IMR-90 (cell line): ENCODE measurements around the gene ZNF385B. TPM values are rescaled to one million over a fixed set of nuclear protein-coding genes. Genes with fewer than 3 reads are reported as not detected.

Source experiments
- ATAC-seq: fragments of 200-7000 bp; cut with Tn5 transposase; 2 replicates; pipeline ENCODE4 v1.9.1; 2020; ENCODE audit warnings: low read depth, mild to moderate bottlenecking, moderate library complexity
- BruUV-seq: library from RNA; stranded (reverse); fragments of 400-500 nt; replicated peaks from 2 replicates; lab custom pipeline; 2021; lab: Mats Ljungman, UMichigan
- CTCF ChIA-PET: fragments of 300-600 bp; formaldehyde crosslinking; extraction: SDS; loops from one replicate; lab custom pipeline; 2021; ENCODE audit warnings: antibody characterized with exemption; lab: Yijun Ruan, JAX
- POLR2A ChIA-PET: fragments of 300-600 bp; sonication (Branson Sonifier 250); formaldehyde crosslinking; loops from one replicate; lab custom pipeline; 2022; ENCODE audit warnings: antibody characterized with exemption; ENCODE audit not compliant: unreplicated experiment; lab: Charles Lee
- DNase-seq: peaks from one replicate; pipeline ENCODE4 v3.0.0; 2013
- H2AFZ ChIP-seq: replicated peaks from 2 replicates; pipeline ENCODE3; 2013; ENCODE audit warnings: low read length, mild to moderate bottlenecking; ENCODE audit not compliant: poor library complexity
- H2AK5ac ChIP-seq: 2 replicates; pipeline ENCODE4 v1.6.1; 2013; ENCODE audit warnings: low read depth, low read length, inconsistent platforms
- H2AK9ac ChIP-seq: replicated peaks from 2 replicates; pipeline ENCODE3; 2013; ENCODE audit warnings: mild to moderate bottlenecking, low read depth, low read length, moderate library complexity; ENCODE audit not compliant: poor library complexity
- H2BK120ac ChIP-seq: 2 replicates; pipeline ENCODE4 v1.6.1; 2013; ENCODE audit warnings: low read depth, low read length, inconsistent platforms
- H2BK15ac ChIP-seq: 3 replicates; pipeline ENCODE4 v1.6.1; 2013; ENCODE audit warnings: low read depth, low read length, inconsistent platforms
- H2BK20ac ChIP-seq: 2 replicates; pipeline ENCODE4 v1.6.1; 2013; ENCODE audit warnings: low read depth, mild to moderate bottlenecking, inconsistent platforms, low read length, moderate library complexity
- H2BK5ac ChIP-seq: 2 replicates; pipeline ENCODE4 v1.6.1; 2013; ENCODE audit warnings: mild to moderate bottlenecking, low read depth, low read length, inconsistent platforms; ENCODE audit not compliant: poor library complexity, severe bottlenecking
- H3K14ac ChIP-seq: replicated peaks from 2 replicates; pipeline ENCODE4 v1.6.1; 2013; ENCODE audit warnings: low read depth, low read length, inconsistent platforms
- H3K18ac ChIP-seq: 2 replicates; pipeline ENCODE4 v1.6.1; 2013; ENCODE audit warnings: low read depth, low read length, control low read depth
- H3K23ac ChIP-seq: 2 replicates; pipeline ENCODE4 v1.6.1; 2013; ENCODE audit warnings: low read depth, low read length, inconsistent platforms
- H3K27ac ChIP-seq: 2 replicates; pipeline ENCODE4 v1.5.1; 2013; ENCODE audit warnings: mild to moderate bottlenecking, control low read depth, low read length; ENCODE audit not compliant: insufficient read depth
- H3K27me3 ChIP-seq: 2 replicates; pipeline ENCODE4 v1.6.1; 2013; ENCODE audit warnings: low read length; ENCODE audit not compliant: control insufficient read depth, insufficient read depth
- H3K36me3 ChIP-seq: 2 replicates; pipeline ENCODE4 v1.6.1; 2013; ENCODE audit warnings: low read length, mixed read lengths; ENCODE audit not compliant: control insufficient read depth, insufficient read depth
- H3K4ac ChIP-seq: 2 replicates; pipeline ENCODE4 v1.6.1; 2013; ENCODE audit warnings: low read depth, low read length, inconsistent platforms
- H3K4me1 ChIP-seq: 2 replicates; pipeline ENCODE4 v1.6.1; 2013; ENCODE audit warnings: low read length, mixed read lengths; ENCODE audit not compliant: control insufficient read depth, insufficient read depth
- H3K4me2 ChIP-seq: 2 replicates; pipeline ENCODE4 v1.6.1; 2013; ENCODE audit warnings: low read depth, mild to moderate bottlenecking, control low read depth, low read length, moderate library complexity
- H3K4me3 ChIP-seq: 2 replicates; pipeline ENCODE4 v1.5.1; 2013; ENCODE audit warnings: low read depth, mild to moderate bottlenecking, control low read depth, low read length, moderate library complexity; ENCODE audit not compliant: insufficient read depth
- H3K56ac ChIP-seq: 2 replicates; pipeline ENCODE4 v1.6.1; 2013; ENCODE audit warnings: low read length, inconsistent platforms; ENCODE audit not compliant: insufficient read depth; ENCODE audit errors: extremely low read depth
- H3K79me1 ChIP-seq, 2 experiments: 2 replicates each; pipeline ENCODE4 v1.6.1; 2013; ENCODE audit warnings: low read length in 2 of 2, inconsistent platforms in 1 of 2, low read depth in 1 of 2
- H3K9ac ChIP-seq: 2 replicates; pipeline ENCODE4 v1.6.1; 2013; ENCODE audit warnings: low read depth, low read length, control low read depth
- H3K9me1 ChIP-seq: 2 replicates; pipeline ENCODE4 v1.6.1; 2013; ENCODE audit warnings: low read length, inconsistent platforms; ENCODE audit not compliant: insufficient read depth
- H3K9me3 ChIP-seq: 2 replicates; pipeline ENCODE4 v1.6.1; 2013; ENCODE audit warnings: low read length; ENCODE audit not compliant: control insufficient read depth, insufficient read depth
- H4K20me1 ChIP-seq: 2 replicates; pipeline ENCODE4 v1.6.1; 2013; ENCODE audit warnings: low read length, inconsistent platforms; ENCODE audit not compliant: insufficient read depth
- H4K5ac ChIP-seq: 2 replicates; pipeline ENCODE4 v1.6.1; 2013; ENCODE audit warnings: mild to moderate bottlenecking, low read depth, low read length, control low read depth
- H4K8ac ChIP-seq, 2 experiments: 2 replicates each; pipeline ENCODE4 v1.6.1; 2013; ENCODE audit warnings: low read depth in 2 of 2, low read length in 2 of 2, control low read depth in 1 of 2, inconsistent platforms in 1 of 2
- H4K91ac ChIP-seq: 2 replicates; pipeline ENCODE4 v1.6.1; 2013; ENCODE audit warnings: low read depth, low read length, inconsistent platforms; ENCODE audit not compliant: insufficient read depth
- BHLHE40 ChIP-seq: fragments of 150-350 bp; IDR thresholded peaks from 2 replicates; pipeline ENCODE4 v1.6.1; 2016; ENCODE audit warnings: mild to moderate bottlenecking, low read depth, low read length
- CEBPB ChIP-seq: IDR thresholded peaks from 2 replicates; pipeline ENCODE4 v1.6.1; 2012; ENCODE audit warnings: low read depth, low read length, improper control_type of control experiment
- CHD1 ChIP-seq: IDR thresholded peaks from 2 replicates; pipeline ENCODE4 v1.6.1; 2012; ENCODE audit warnings: low read depth, low read length, improper control_type of control experiment
- CTCF ChIP-seq: conservative IDR thresholded peaks from 2 replicates; pipeline ENCODE4 v1.5.1; 2012; ENCODE audit warnings: mild to moderate bottlenecking, low read depth, low read length, improper control_type of control experiment
- ELK1 ChIP-seq: fragments of 150-350 bp; IDR thresholded peaks from 2 replicates; pipeline ENCODE4 v1.6.1; 2016; ENCODE audit warnings: low read depth, mild to moderate bottlenecking, low read length, moderate library complexity, borderline replicate concordance
- FOS ChIP-seq: fragments of 150-350 bp; IDR thresholded peaks from 2 replicates; pipeline ENCODE4 v1.6.1; 2016; ENCODE audit warnings: low read depth, low read length
- MAFK ChIP-seq: IDR thresholded peaks from 2 replicates; pipeline ENCODE4 v1.6.1; 2012; ENCODE audit warnings: low read depth, low read length, improper control_type of control experiment
- MAZ ChIP-seq: IDR thresholded peaks from 2 replicates; pipeline ENCODE4 v1.6.1; 2012; ENCODE audit warnings: low read depth, mild to moderate bottlenecking, low read length, improper control_type of control experiment, moderate library complexity, borderline replicate concordance
- MXI1 ChIP-seq: IDR thresholded peaks from 2 replicates; pipeline ENCODE4 v1.6.1; 2012; ENCODE audit warnings: low read depth, mild to moderate bottlenecking, low read length, moderate library complexity, borderline replicate concordance
- RCOR1 ChIP-seq: IDR thresholded peaks from 2 replicates; pipeline ENCODE4 v1.6.1; 2012; ENCODE audit warnings: mild to moderate bottlenecking, low read length, improper control_type of control experiment; ENCODE audit not compliant: insufficient replicate concordance
- RFX5 ChIP-seq: IDR thresholded peaks from 2 replicates; pipeline ENCODE4 v1.8.0; 2012; ENCODE audit warnings: low read depth, mild to moderate bottlenecking, low read length, moderate library complexity
- USF2 ChIP-seq: fragments of 150-350 bp; IDR thresholded peaks from 2 replicates; pipeline ENCODE4 v1.6.1; 2017; ENCODE audit warnings: mild to moderate bottlenecking, antibody characterized with exemption, low read length, low read depth
- WGBS, 2 experiments: methylation state at CpG; one replicate each; pipeline versions ENCODE4 v1.1.5 to v1.1.7; 2013; ENCODE audit warnings: missing lambda C conversion rate in 2 of 2; ENCODE audit not compliant: insufficient read length in 1 of 2; ENCODE audit errors: extremely low coverage in 2 of 2; 5-methylcytosine and 5-hydroxymethylcytosine counted together
- dilution Hi-C: fragments of 300-500 bp; cut with HindIII; formaldehyde crosslinking; loops from one replicate; pipeline ENCODE4 v1.14.3; 2018; ENCODE audit warnings: low sequenced_read_pairs; ENCODE audit not compliant: unreplicated experiment
- in situ Hi-C: fragments of 300-500 bp; cut with MboI; formaldehyde crosslinking; loops from 3 replicates; pipeline ENCODE4 v1.14.3; 2019; ENCODE audit warnings: low sequenced_read_pairs, inconsistent platforms, mixed read lengths
- intact Hi-C: fragments of 100-400 bp; cut with micrococcal nuclease; formaldehyde crosslinking; loops from 2 replicates; pipeline ENCODE4 v1.10.0; 2022
- polyA plus RNA-seq, 3 experiments: library from polyadenylated mRNA; depleted of rRNA; stranded (reverse); fragments of >200 nt; gene quantifications; 2 replicates each; pipeline ENCODE4 v1.2.3, GENCODE V29; 2012; ENCODE audit warnings: low replicate concordance in 1 of 3
- total RNA-seq: library from RNA; depleted of rRNA; stranded (reverse); fragments of >200 nt; gene quantifications from 2 replicates; pipeline ENCODE4 v1.2.3, GENCODE V29; 2012

Gene ZNF385B
- total and polyA plus RNA-seq, 2 of the 4 experiments (the other 2 are of a cell fraction) = not detected

GRCh38 chr2:179749210-179749609 lies 112.2 kb downstream of the ZNF385B start:
- Histone ChIP-seq H3K9me3 (no peaks in the 10 kb centered on the region), H2BK20ac (peak overlapping the region; percentile 40; the same call in 1 of the 2 replicates), H4K8ac (0 out of 4 replicates have a peak overlapping the region, but pooled peaks of 1 of the 2 experiments have one; percentile 15), H3K4me1 (peaks cover 2% of the 10 kb centered on the region), H3K9ac (no peak overlapping the region), H2BK15ac (0 out of 3 replicates have a peak overlapping the region, but pooled peaks have one; percentile 33), H3K79me1 (no peaks in the 10 kb centered on the region), H2AK5ac (no peak overlapping the region), H3K9me1 (no peaks in the 10 kb centered on the region), H3K4me2 (no peak overlapping the region), H3K14ac (no peak overlapping the region), H2AK9ac (no peak overlapping the region), H2BK120ac (peak overlapping the region; percentile 45), H4K91ac (no peak overlapping the region), H4K5ac (no peak overlapping the region), H2AFZ (no peak overlapping the region), H3K27ac (peak overlapping the region; percentile 54; the same call in 1 of the 2 replicates), H3K4ac (no peak overlapping the region; the same call in 1 of the 2 replicates), H3K23ac (no peak overlapping the region), H3K4me3 (no peak overlapping the region), H4K20me1 (no peaks in the 10 kb centered on the region), H3K27me3 (no peaks in the 10 kb centered on the region), H3K56ac (no peak overlapping the region), H3K18ac (peak overlapping the region; percentile 28; the same call in 1 of the 2 replicates), H2BK5ac (no peak overlapping the region), H3K36me3 (no peaks in the 10 kb centered on the region)
- ChIA-PET POLR2A (interaction anchor here (0.5 kb wide), 1 partner anchor 420 kb away, joined by 5 read pairs; no protein-coding TSS in a partner anchor), CTCF (interaction anchor here (0.9 to 1.6 kb wide), 3 partner anchors 156 to 376 kb away, joined by 3 to 8 read pairs (median 3); no protein-coding TSS in a partner anchor)
- ATAC-seq (peak; percentile 88), DNase-seq (peak; percentile 63)
- TF ChIP-seq USF2 = no peak
- no peak for TF ChIP-seq ELK1
- no peak for TF ChIP-seq BHLHE40
- TF ChIP-seq MAFK = no peak
- TF ChIP-seq RFX5 = no peak
- TF ChIP-seq RCOR1 = no peak
- TF ChIP-seq MAZ = no peak
- TF ChIP-seq MXI1 = no peak
- no peak for TF ChIP-seq CHD1
- no peak for TF ChIP-seq CTCF
- no peak for TF ChIP-seq FOS
- no peak for TF ChIP-seq CEBPB
- intact Hi-C loops (loop anchor here (5.0 kb wide), 1 partner anchor 137 kb away; no protein-coding TSS in a partner anchor), dilution Hi-C loops (no loop called here), in situ Hi-C loops (no loop called here)
- WGBS, 2 experiments = no CpG with 5 or more reads among the region's 1 CpG
- no TSS peak for BruUV-seq
